Upper lobe of left lung (tissue), 4 donors: ENCODE measurements around the gene MRPL42.

Source experiments
- CTCF ChIP-seq, 6 experiments: fragments of 450-650 bp in 4 of 6; fragments of 200-600 bp in 2 of 6; sonication (generic) in 2 of 6; IDR thresholded peaks; one replicate each; pipeline ENCODE4 v1.5.1; 2016 to 2019; ENCODE audit warnings: antibody characterized with exemption in 6 of 6
- EP300 ChIP-seq, 4 donors: sonication (generic); formaldehyde crosslinking; IDR thresholded peaks; one replicate each; pipeline ENCODE4 v1.5.1; 2017; ENCODE audit warnings: antibody characterized with exemption in 4 of 4, control low read depth in 2 of 4
- POLR2AphosphoS5 ChIP-seq, 2 donors: sonication (generic); formaldehyde crosslinking; IDR thresholded peaks; one replicate each; pipeline ENCODE4 v1.5.1; 2017; ENCODE audit warnings: antibody characterized with exemption in 2 of 2

- TF ChIP-seq CTCF (IDR thresholded peaks at IDR 0.05) (no peak), EP300 (IDR thresholded peaks at IDR 0.05) (no peak), POLR2AphosphoS5 (IDR thresholded peaks at IDR 0.05) (no peak)
These were observed 39.3 kb upstream of the MRPL42 start for GRCh38 chr12:93427779-93428564.
